Measurements from ENCODE around the gene ROBO2. TPM values are rescaled to one million over a fixed set of nuclear protein-coding genes. Genes with fewer than 3 reads are reported as not detected.
A peak's percentile ranks its signal among the peaks of the same experiment; 100 is the strongest.

Gene ROBO2
- polyA plus RNA-seq (2013) = not detected

GRCh38 chr3:77039606-77040171, at the start of gene ROBO2:
TSS of gene ROBO2 (plus strand) at chr3:77040099. CDS start at chr3:77040786, 687 bp downstream.
- H3K4me1 ChIP-seq (ENCODE audit: control extremely low read depth in 1 of 4, control insufficient read depth in 4 of 4, insufficient read depth in 4 of 4, low read length in 3 of 4) = peaks cover 0 to 15% (median 7%) of the 10 kb centered on the region in 4 experiments
- H3K36me3 ChIP-seq (ENCODE audit: control insufficient read depth in 4 of 4, insufficient read depth in 4 of 4, low read length in 3 of 4) = no peaks in the 10 kb centered on the region
- POLR2A ChIA-PET = no interaction called here
- H3K4me3 ChIP-seq (ENCODE audit: control insufficient read depth in 1 of 7, extremely low read depth in 1 of 7, insufficient read depth in 4 of 7, low read depth in 2 of 7, low read length in 6 of 7) = peak within 1 kb of the TSS in 4 of 7 experiments; percentile 36 to 48 (median 43)
- peak in 1 of 3 donors; percentile 10 for DNase-seq
- CTCF ChIA-PET = interaction anchor here (2.4 kb wide), 1 partner anchor 217 kb away, joined by 12 read pairs; no protein-coding TSS in a partner anchor
- WGBS (ENCODE audit: insufficient coverage) = under 1% methylated on average over 33 of the region's 54 CpGs
- H3K9me3 ChIP-seq (ENCODE audit: control extremely low read depth in 1 of 5, control insufficient read depth in 4 of 5, insufficient read depth in 2 of 5, low read depth in 1 of 5, low read length in 4 of 5) = no peaks in the 10 kb centered on the region
- H3K27me3 ChIP-seq (replicated peaks in 2 of 5; ENCODE audit: control insufficient read depth in 4 of 5, insufficient read depth in 5 of 5, low read length in 4 of 5) = peaks cover 13 to 66% (median 32%) of the 10 kb centered on the region in 5 experiments
- no peak within 1 kb of the TSS for H3K27ac ChIP-seq (ENCODE audit: insufficient read depth in 1 of 2, low read depth in 1 of 2, low read length in 2 of 2, poor library complexity in 1 of 2, severe bottlenecking in 2 of 2)

- H3K4me3 ChIP-seq (ENCODE audit: control insufficient read depth in 1 of 7, extremely low read depth in 1 of 7, insufficient read depth in 4 of 7, low read depth in 2 of 7, low read length in 6 of 7) = no peak overlapping the region
- 85% methylated on average over 5 of the region's 5 CpGs for whole genome bisulfite sequencing (ENCODE audit: insufficient coverage)
- CTCF ChIA-PET = no interaction called here
- POLR2A ChIA-PET = no interaction called here
- H3K36me3 ChIP-seq (ENCODE audit: control insufficient read depth in 4 of 4, insufficient read depth in 4 of 4, low read length in 3 of 4) = no peaks in the 10 kb centered on the region
- no peak for DNase-seq
- no peaks in the 10 kb centered on the region for H3K9me3 ChIP-seq (ENCODE audit: control extremely low read depth in 1 of 5, control insufficient read depth in 4 of 5, insufficient read depth in 2 of 5, low read depth in 1 of 5, low read length in 4 of 5)
- H3K27me3 ChIP-seq (replicated peaks in 2 of 5; ENCODE audit: control insufficient read depth in 4 of 5, insufficient read depth in 5 of 5, low read length in 4 of 5) = no peaks in the 10 kb centered on the region
- H3K27ac ChIP-seq (ENCODE audit: insufficient read depth in 1 of 2, low read depth in 1 of 2, low read length in 2 of 2, poor library complexity in 1 of 2, severe bottlenecking in 2 of 2) = no peak overlapping the region
- H3K4me1 ChIP-seq (ENCODE audit: control extremely low read depth in 1 of 4, control insufficient read depth in 4 of 4, insufficient read depth in 4 of 4, low read length in 3 of 4) = no peaks in the 10 kb centered on the region
Measured at GRCh38 chr3:76990606-76991005, 49.3 kb upstream of the ROBO2 start.

GRCh38 chr3:76991165-76991564, 48.7 kb upstream of the ROBO2 start:
- no CpG with 5 or more reads among the region's 3 CpGs for WGBS (ENCODE audit: insufficient coverage)
- H3K4me3 ChIP-seq (ENCODE audit: control insufficient read depth in 1 of 7, extremely low read depth in 1 of 7, insufficient read depth in 4 of 7, low read depth in 2 of 7, low read length in 6 of 7) = no peak overlapping the region
- ChIA-PET POLR2A (no interaction called here), CTCF (no interaction called here)
- DNase-seq = no peak
- no peaks in the 10 kb centered on the region for H3K27me3 ChIP-seq (replicated peaks in 2 of 5; ENCODE audit: control insufficient read depth in 4 of 5, insufficient read depth in 5 of 5, low read length in 4 of 5)
- no peaks in the 10 kb centered on the region for H3K4me1 ChIP-seq (ENCODE audit: control extremely low read depth in 1 of 4, control insufficient read depth in 4 of 4, insufficient read depth in 4 of 4, low read length in 3 of 4)
- H3K9me3 ChIP-seq (ENCODE audit: control extremely low read depth in 1 of 5, control insufficient read depth in 4 of 5, insufficient read depth in 2 of 5, low read depth in 1 of 5, low read length in 4 of 5) = no peaks in the 10 kb centered on the region
- H3K36me3 ChIP-seq (ENCODE audit: control insufficient read depth in 4 of 4, insufficient read depth in 4 of 4, low read length in 3 of 4) = no peaks in the 10 kb centered on the region
- no peak overlapping the region for H3K27ac ChIP-seq (ENCODE audit: insufficient read depth in 1 of 2, low read depth in 1 of 2, low read length in 2 of 2, poor library complexity in 1 of 2, severe bottlenecking in 2 of 2)

GRCh38 chr3:76997733-76998132, 42.2 kb upstream of the ROBO2 start:
- H3K4me1 ChIP-seq (ENCODE audit: control extremely low read depth in 1 of 4, control insufficient read depth in 4 of 4, insufficient read depth in 4 of 4, low read length in 3 of 4) = no peaks in the 10 kb centered on the region
- CTCF ChIA-PET = interaction anchor here (0.9 kb wide), 1 partner anchor 11 kb away, joined by 3 read pairs; no protein-coding TSS in a partner anchor
- POLR2A ChIA-PET = no interaction called here
- H3K9me3 ChIP-seq (ENCODE audit: control extremely low read depth in 1 of 5, control insufficient read depth in 4 of 5, insufficient read depth in 2 of 5, low read depth in 1 of 5, low read length in 4 of 5) = no peaks in the 10 kb centered on the region
- WGBS (ENCODE audit: insufficient coverage) = 79% methylated on average over 2 of the region's 2 CpGs
- DNase-seq = no peak
- no peak overlapping the region for H3K27ac ChIP-seq (ENCODE audit: insufficient read depth in 1 of 2, low read depth in 1 of 2, low read length in 2 of 2, poor library complexity in 1 of 2, severe bottlenecking in 2 of 2)
- no peaks in the 10 kb centered on the region for H3K36me3 ChIP-seq (ENCODE audit: control insufficient read depth in 4 of 4, insufficient read depth in 4 of 4, low read length in 3 of 4)
- H3K4me3 ChIP-seq (ENCODE audit: control insufficient read depth in 1 of 7, extremely low read depth in 1 of 7, insufficient read depth in 4 of 7, low read depth in 2 of 7, low read length in 6 of 7) = no peak overlapping the region
- H3K27me3 ChIP-seq (replicated peaks in 2 of 5; ENCODE audit: control insufficient read depth in 4 of 5, insufficient read depth in 5 of 5, low read length in 4 of 5) = no peaks in the 10 kb centered on the region

- no peaks in the 10 kb centered on the region for H3K4me1 ChIP-seq (ENCODE audit: control extremely low read depth in 1 of 4, control insufficient read depth in 4 of 4, insufficient read depth in 4 of 4, low read length in 3 of 4)
- ChIA-PET CTCF (no interaction called here), POLR2A (no interaction called here)
- DNase-seq = no peak
- H3K4me3 ChIP-seq (ENCODE audit: control insufficient read depth in 1 of 7, extremely low read depth in 1 of 7, insufficient read depth in 4 of 7, low read depth in 2 of 7, low read length in 6 of 7) = no peak overlapping the region
- no peaks in the 10 kb centered on the region for H3K36me3 ChIP-seq (ENCODE audit: control insufficient read depth in 4 of 4, insufficient read depth in 4 of 4, low read length in 3 of 4)
- H3K27ac ChIP-seq (ENCODE audit: insufficient read depth in 1 of 2, low read depth in 1 of 2, low read length in 2 of 2, poor library complexity in 1 of 2, severe bottlenecking in 2 of 2) = no peak overlapping the region
- H3K9me3 ChIP-seq (ENCODE audit: control extremely low read depth in 1 of 5, control insufficient read depth in 4 of 5, insufficient read depth in 2 of 5, low read depth in 1 of 5, low read length in 4 of 5) = no peaks in the 10 kb centered on the region
- H3K27me3 ChIP-seq (replicated peaks in 2 of 5; ENCODE audit: control insufficient read depth in 4 of 5, insufficient read depth in 5 of 5, low read length in 4 of 5) = no peaks in the 10 kb centered on the region
- 100% methylated on average over 1 of the region's 3 CpGs for WGBS (ENCODE audit: insufficient coverage)
Measured at GRCh38 chr3:76998555-76998954, 41.3 kb upstream of the ROBO2 start.

- ChIA-PET POLR2A (no interaction called here), CTCF (no interaction called here)
- Histone ChIP-seq H3K36me3 (ENCODE audit: control insufficient read depth in 4 of 4, insufficient read depth in 4 of 4, low read length in 3 of 4) (no peaks in the 10 kb centered on the region), H3K27ac (ENCODE audit: insufficient read depth in 1 of 2, low read depth in 1 of 2, low read length in 2 of 2, poor library complexity in 1 of 2, severe bottlenecking in 2 of 2) (no peak overlapping the region), H3K4me1 (ENCODE audit: control extremely low read depth in 1 of 4, control insufficient read depth in 4 of 4, insufficient read depth in 4 of 4, low read length in 3 of 4) (no peaks in the 10 kb centered on the region), H3K9me3 (ENCODE audit: control extremely low read depth in 1 of 5, control insufficient read depth in 4 of 5, insufficient read depth in 2 of 5, low read depth in 1 of 5, low read length in 4 of 5) (no peaks in the 10 kb centered on the region), H3K27me3 (replicated peaks in 2 of 5; ENCODE audit: control insufficient read depth in 4 of 5, insufficient read depth in 5 of 5, low read length in 4 of 5) (no peaks in the 10 kb centered on the region), H3K4me3 (ENCODE audit: control insufficient read depth in 1 of 7, extremely low read depth in 1 of 7, insufficient read depth in 4 of 7, low read depth in 2 of 7, low read length in 6 of 7) (no peak overlapping the region)
- DNase-seq = no peak
- WGBS (ENCODE audit: insufficient coverage) = 81% methylated on average over 3 of the region's 5 CpGs
Measured at GRCh38 chr3:77001062-77001701, 38.7 kb upstream of the ROBO2 start.

- H3K36me3 ChIP-seq (ENCODE audit: control insufficient read depth in 4 of 4, insufficient read depth in 4 of 4, low read length in 3 of 4) = no peaks in the 10 kb centered on the region
- POLR2A ChIA-PET = no interaction called here
- H3K27me3 ChIP-seq (replicated peaks in 2 of 5; ENCODE audit: control insufficient read depth in 4 of 5, insufficient read depth in 5 of 5, low read length in 4 of 5) = peaks cover 0 to 2% (median 0%) of the 10 kb centered on the region in 5 experiments
- CTCF ChIA-PET = interaction anchor here (1.7 kb wide), 1 partner anchor 11 kb away, joined by 4 read pairs; no protein-coding TSS in a partner anchor
- no peaks in the 10 kb centered on the region for H3K4me1 ChIP-seq (ENCODE audit: control extremely low read depth in 1 of 4, control insufficient read depth in 4 of 4, insufficient read depth in 4 of 4, low read length in 3 of 4)
- 42% methylated on average over 7 of the region's 7 CpGs for WGBS (ENCODE audit: insufficient coverage)
- H3K9me3 ChIP-seq (ENCODE audit: control extremely low read depth in 1 of 5, control insufficient read depth in 4 of 5, insufficient read depth in 2 of 5, low read depth in 1 of 5, low read length in 4 of 5) = no peaks in the 10 kb centered on the region
- no peak for DNase-seq
- no peak overlapping the region for H3K4me3 ChIP-seq (ENCODE audit: control insufficient read depth in 1 of 7, extremely low read depth in 1 of 7, insufficient read depth in 4 of 7, low read depth in 2 of 7, low read length in 6 of 7)
- H3K27ac ChIP-seq (ENCODE audit: insufficient read depth in 1 of 2, low read depth in 1 of 2, low read length in 2 of 2, poor library complexity in 1 of 2, severe bottlenecking in 2 of 2) = no peak overlapping the region
Measured at GRCh38 chr3:77014226-77014625, 25.7 kb upstream of the ROBO2 start.

Measured in common myeloid progenitor, CD34-positive (primary cell).